ENCODE results near the gene ZCCHC7. TPM values are rescaled to one million over a fixed set of nuclear protein-coding genes. Genes with fewer than 3 reads are reported as not detected.
A peak's percentile ranks its signal among the peaks of the same experiment; 100 is the strongest.

The ZCCHC7 gene
- total and polyA plus RNA-seq, 9 of the 15 experiments (the other 6 are each of a cell fraction or from before 2014, with no cell fraction given) = 34.1 to 68.9 (median 48.8) TPM

DNA sequence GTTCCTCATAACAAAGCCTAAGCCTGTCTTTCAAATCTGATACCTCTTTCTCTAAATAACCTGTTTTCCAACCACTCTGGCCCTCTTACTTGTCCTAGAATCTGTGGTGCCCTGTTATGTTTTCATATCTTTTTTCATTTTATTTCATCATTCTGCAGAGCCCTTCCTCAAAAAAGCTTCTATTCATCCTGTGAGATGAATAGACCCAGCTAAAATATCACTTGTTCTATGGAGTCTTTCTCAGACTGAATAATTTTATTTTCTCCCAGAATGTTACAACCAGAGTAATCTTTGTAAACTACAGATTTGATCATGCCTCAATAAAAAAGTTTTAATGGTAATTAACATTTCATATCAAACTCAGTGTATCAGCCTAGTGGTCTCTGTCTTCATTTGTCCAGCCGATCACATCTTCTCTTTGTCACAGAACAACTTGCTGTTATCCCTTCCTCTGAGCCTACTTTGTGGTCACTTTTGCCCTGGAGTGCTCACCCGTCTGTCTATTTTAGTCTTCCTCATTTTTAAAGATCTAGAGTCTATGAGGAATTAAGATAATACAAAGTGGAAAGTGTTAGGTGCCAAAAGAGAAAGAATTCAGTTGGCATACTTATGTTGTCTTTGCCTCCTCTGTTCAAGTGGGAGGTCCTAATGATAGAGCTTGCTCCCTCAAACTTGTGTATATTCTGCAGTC, 77.8 kb downstream of the ZCCHC7 start (continued):
- TF ChIP-seq ETV6 (IDR thresholded peaks at IDR 0.05; ENCODE audit: borderline replicate concordance in 1 of 2, low read depth in 2 of 2, low read length in 1 of 2) = 0 out of 4 replicates have a peak, but pooled peaks of 1 of the 2 experiments have one; percentile 50
- TF ChIP-seq ETV6 (CRISPR knock-in tag; IDR thresholded peaks at IDR 0.05; ENCODE audit: borderline replicate concordance) = no peak
- TF ChIP-seq RBM39 (optimal IDR thresholded peaks at IDR 0.05; ENCODE audit: low read depth, low read length) = no peak
- TF ChIP-seq ID3 (CRISPR knock-in tag; IDR thresholded peaks at IDR 0.05) = no peak
- no peak for TF ChIP-seq ID3 (tag; IDR thresholded peaks at IDR 0.05)
- TF ChIP-seq TAL1 (IDR thresholded peaks at IDR 0.05) = no peak
- no peak for TF ChIP-seq CBX3 (IDR thresholded peaks at IDR 0.05; ENCODE audit: borderline replicate concordance in 1 of 2, low read length in 2 of 2)
- no peak for TF ChIP-seq PRPF4 (IDR thresholded peaks at IDR 0.05; ENCODE audit: insufficient read depth, low read depth, low read length, poor library complexity, severe bottlenecking)
- peak; percentile 71; the same call in 1 of the 2 replicates for TF ChIP-seq MEF2D (tag; conservative IDR thresholded peaks at IDR 0.05; ENCODE audit: low read depth)
- TF ChIP-seq TEAD4 (IDR thresholded peaks at IDR 0.05; ENCODE audit: low read length) = peak; percentile 57; the same call in 1 of the 2 replicates
- TF ChIP-seq TEAD4 (CRISPR knock-in tag; IDR thresholded peaks at IDR 0.05; ENCODE audit: borderline replicate concordance) = no peak
- no peak for TF ChIP-seq STAT5A (IDR thresholded peaks at IDR 0.05; ENCODE audit: borderline replicate concordance, low read length)
- TF ChIP-seq SETDB1 (IDR thresholded peaks at IDR 0.05; ENCODE audit: low read length) = no peak
- no peak for TF ChIP-seq HNRNPLL (IDR thresholded peaks at IDR 0.05; ENCODE audit: low read depth, low read length, poor library complexity, severe bottlenecking)
- TF ChIP-seq E2F1 (CRISPR knock-in tag; IDR thresholded peaks at IDR 0.05) = no peak
- TF ChIP-seq BRD4 (IDR thresholded peaks at IDR 0.05) = 0 out of 2 replicates have a peak, but pooled peaks have one; percentile 12
- TF ChIP-seq MAFG (tag; conservative IDR thresholded peaks at IDR 0.05) = no peak
- TF ChIP-seq, protein P1, sequence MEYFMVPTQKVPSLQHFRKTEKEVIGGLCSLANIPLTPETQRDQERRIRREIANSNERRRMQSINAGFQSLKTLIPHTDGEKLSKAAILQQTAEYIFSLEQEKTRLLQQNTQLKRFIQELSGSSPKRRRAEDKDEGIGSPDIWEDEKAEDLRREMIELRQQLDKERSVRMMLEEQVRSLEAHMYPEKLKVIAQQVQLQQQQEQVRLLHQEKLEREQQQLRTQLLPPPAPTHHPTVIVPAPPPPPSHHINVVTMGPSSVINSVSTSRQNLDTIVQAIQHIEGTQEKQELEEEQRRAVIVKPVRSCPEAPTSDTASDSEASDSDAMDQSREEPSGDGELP (CRISPR knock-in tag; IDR thresholded peaks at IDR 0.05; ENCODE audit: borderline replicate concordance) = no peak
- TF ChIP-seq BCOR (IDR thresholded peaks at IDR 0.05) = no peak
- TF ChIP-seq RCOR1 (IDR thresholded peaks at IDR 0.05; ENCODE audit: borderline replicate concordance in 1 of 2, low read depth in 2 of 2, low read length in 2 of 2) = 0 out of 4 replicates have a peak, but pooled peaks of 1 of the 2 experiments have one; percentile 35
- TF ChIP-seq KAT7 (CRISPR knock-in tag; IDR thresholded peaks at IDR 0.05; ENCODE audit: borderline replicate concordance) = peak; percentile 48; the same call in 1 of the 2 replicates
- TF ChIP-seq, protein P2, sequence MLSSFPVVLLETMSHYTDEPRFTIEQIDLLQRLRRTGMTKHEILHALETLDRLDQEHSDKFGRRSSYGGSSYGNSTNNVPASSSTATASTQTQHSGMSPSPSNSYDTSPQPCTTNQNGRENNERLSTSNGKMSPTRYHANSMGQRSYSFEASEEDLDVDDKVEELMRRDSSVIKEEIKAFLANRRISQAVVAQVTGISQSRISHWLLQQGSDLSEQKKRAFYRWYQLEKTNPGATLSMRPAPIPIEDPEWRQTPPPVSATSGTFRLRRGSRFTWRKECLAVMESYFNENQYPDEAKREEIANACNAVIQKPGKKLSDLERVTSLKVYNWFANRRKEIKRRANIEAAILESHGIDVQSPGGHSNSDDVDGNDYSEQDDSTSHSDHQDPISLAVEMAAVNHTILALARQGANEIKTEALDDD (IDR thresholded peaks at IDR 0.05) = peak; percentile 90
- TF ChIP-seq SNIP1 (IDR thresholded peaks at IDR 0.05; ENCODE audit: low read depth) = no peak
